MCF 10A (cell line): ENCODE data around the gene SPTB. TPM values are rescaled to one million over a fixed set of nuclear protein-coding genes. Genes with fewer than 3 reads are reported as not detected.

Experiments
- BruUV-seq: library from RNA; stranded (reverse); fragments of 400-500 nt; replicated peaks from 2 replicates; lab custom pipeline; 2021; lab: Mats Ljungman, UMichigan
- CTCF ChIA-PET: fragments of 300-600 bp; sonication (Branson Sonifier 250); formaldehyde crosslinking; extraction: SDS; loops from one replicate; lab custom pipeline; 2021; ENCODE audit warnings: antibody characterized with exemption, inconsistent platforms; lab: Yijun Ruan, JAX
- POLR2A ChIA-PET: fragments of 300-600, 350-650 bp; sonication (Branson Sonifier 250); formaldehyde crosslinking; extraction: SDS; loops from one replicate; lab custom pipeline; 2020; ENCODE audit warnings: antibody characterized with exemption, inconsistent platforms; lab: Yijun Ruan, JAX
- DNase-seq: peaks from one replicate; pipeline ENCODE4 v3.0.0-alpha.2; 2018; ENCODE audit not compliant: unreplicated experiment
- H3K27ac Mint-ChIP-seq: one replicate; pipeline ENCODE4 v1.8.0; 2022; ENCODE audit warnings: mild to moderate bottlenecking, low read depth, mixed read lengths; ENCODE audit not compliant: unreplicated experiment
- H3K27me3 Mint-ChIP-seq: one replicate; pipeline ENCODE4 v1.8.0; 2022; ENCODE audit warnings: mixed read lengths; ENCODE audit not compliant: insufficient read depth, unreplicated experiment
- H3K36me3 Mint-ChIP-seq: one replicate; pipeline ENCODE4 v1.8.0; 2022; ENCODE audit warnings: mild to moderate bottlenecking, moderate library complexity, mixed read lengths; ENCODE audit not compliant: insufficient read depth, unreplicated experiment
- H3K4me1 Mint-ChIP-seq: one replicate; pipeline ENCODE4 v1.8.0; 2022; ENCODE audit warnings: mixed read lengths; ENCODE audit not compliant: insufficient read depth, unreplicated experiment
- H3K4me3 Mint-ChIP-seq: one replicate; pipeline ENCODE4 v1.8.0; 2022; ENCODE audit warnings: mild to moderate bottlenecking, moderate library complexity, mixed read lengths; ENCODE audit not compliant: unreplicated experiment
- H3K9me3 Mint-ChIP-seq: one replicate; pipeline ENCODE4 v1.8.0; 2022; ENCODE audit warnings: mixed read lengths; ENCODE audit not compliant: unreplicated experiment
- CTCF ChIP-seq: fragments of 200-600 bp; IDR thresholded peaks from one replicate; pipeline ENCODE4 v1.8.0; 2022; ENCODE audit warnings: antibody characterized with exemption, mild to moderate bottlenecking; ENCODE audit not compliant: unreplicated experiment
- intact Hi-C: fragments of 100-400 bp; cut with micrococcal nuclease; formaldehyde crosslinking; loops from 2 replicates; pipeline ENCODE4 v1.14.1; 2022
- total RNA-seq: library from RNA; stranded (reverse); gene quantifications from 2 replicates; pipeline ENCODE4 v1.2.3, GENCODE V29; 2022

SPTB gene
- total RNA-seq, 1 experiment from 2014 or later, result 1.3 TPM

- CTCF ChIA-PET, result interaction anchor here (0.7 to 4.6 kb wide), 10 partner anchors 11 to 58 kb away, joined by 3 to 40 read pairs (median 4); no protein-coding TSS in a partner anchor
- no TSS peak for BruUV-seq
- intact Hi-C loops, result loop anchor here (2.0 kb wide), 2 partner anchors 14 to 56 kb away; no protein-coding TSS in a partner anchor
- Mint-ChIP-seq H3K4me3 (peak overlapping the region; percentile 81), H3K9me3 (no peaks in the 10 kb centered on the region), H3K36me3 (peaks cover 15% of the 10 kb centered on the region), H3K4me1 (peaks cover 64% of the 10 kb centered on the region), H3K27ac (peak overlapping the region; percentile 76), H3K27me3 (no peaks in the 10 kb centered on the region)
- TF ChIP-seq CTCF, result no peak
- POLR2A ChIA-PET, result interaction anchor here (1.1 to 11.2 kb wide), 12 partner anchors 14 to 204 kb away, joined by 3 to 386 read pairs (median 12); partner anchors contain the start of gene ZBTB1
- no peak for DNase-seq
Observed at GRCh38 chr14:64706593-64707193, 173.0 kb downstream of the SPTB start.

DNA sequence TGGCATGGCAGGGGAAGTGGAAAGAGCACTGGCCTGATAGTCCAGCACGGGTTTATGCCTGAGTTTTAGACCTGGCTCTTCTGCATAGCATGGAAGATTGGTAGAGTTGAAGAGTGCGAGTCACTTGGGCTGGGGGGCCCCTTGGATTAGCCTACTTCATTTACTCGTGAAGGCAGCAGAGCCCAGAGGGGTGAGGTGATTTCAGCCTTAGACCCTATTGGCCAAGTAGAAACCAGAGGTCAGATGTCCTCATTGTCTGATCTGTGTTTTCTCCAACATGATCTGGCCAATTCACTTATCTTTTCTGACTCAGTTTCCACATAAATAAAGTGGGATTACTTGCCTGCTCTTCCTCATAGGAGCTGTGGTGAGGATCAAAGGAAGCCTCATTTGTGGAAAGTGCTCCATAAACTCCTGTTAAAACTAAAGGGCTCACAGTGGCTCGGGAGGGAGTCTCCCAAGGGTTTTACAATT, 173.6 kb downstream of the SPTB start:
- Mint-ChIP-seq H3K27me3 (no peaks in the 10 kb centered on the region), H3K27ac (peak overlapping the region; percentile 49), H3K4me3 (peak overlapping the region; percentile 81), H3K4me1 (peaks cover 64% of the 10 kb centered on the region), H3K36me3 (peaks cover 10% of the 10 kb centered on the region), H3K9me3 (no peaks in the 10 kb centered on the region)
- DNase-seq, result no peak
- no TSS peak for BruUV-seq
- no peak for TF ChIP-seq CTCF
- POLR2A ChIA-PET, result interaction anchor here (1.4 to 11.2 kb wide), 11 partner anchors 13 to 204 kb away, joined by 3 to 386 read pairs (median 20); partner anchors contain the start of gene ZBTB1
- intact Hi-C loops, result loop anchor here (2.0 kb wide), 2 partner anchors 15 to 57 kb away; no protein-coding TSS in a partner anchor
- CTCF ChIA-PET, result interaction anchor here (0.6 to 4.6 kb wide), 11 partner anchors 14 to 205 kb away, joined by 3 to 40 read pairs (median 4); no protein-coding TSS in a partner anchor

DNA sequence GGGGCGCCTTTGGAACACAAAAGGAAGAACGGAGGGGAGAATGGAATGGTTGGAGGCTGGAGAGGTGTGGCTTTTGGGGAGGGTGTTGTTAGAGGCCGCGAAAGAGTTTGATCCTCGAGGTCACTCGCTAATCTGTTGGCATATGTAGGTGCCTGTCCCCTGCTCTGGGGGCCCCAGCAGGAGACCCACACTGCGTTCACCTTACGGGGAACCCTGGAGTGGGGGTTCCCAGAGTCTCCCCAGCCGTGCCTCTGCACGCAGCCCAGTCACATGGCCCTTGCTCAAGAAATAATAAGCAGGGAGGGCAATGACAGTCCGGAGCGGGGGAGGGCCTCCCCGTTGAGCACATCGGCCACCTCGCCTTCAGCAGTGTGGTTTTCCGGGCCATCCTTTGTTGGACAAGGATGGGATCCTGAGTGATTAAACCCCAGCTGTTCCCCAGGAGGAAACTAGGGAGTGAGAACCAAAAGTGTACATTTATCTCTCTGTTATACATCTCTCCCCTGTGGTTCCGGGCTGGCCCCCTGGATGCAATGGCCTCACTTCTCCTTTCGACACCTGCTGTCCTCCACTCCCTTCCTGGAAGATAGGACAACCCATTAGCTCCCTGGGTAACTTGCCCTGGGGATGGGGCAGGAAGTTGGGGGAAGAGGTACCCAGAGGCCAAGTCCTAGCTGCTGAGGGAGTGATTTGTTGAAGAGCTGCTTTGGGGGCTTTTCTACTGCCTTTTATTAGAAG, 174.2 kb downstream of the SPTB start:
- TSS peak; percentile 37 for BruUV-seq
- peak overlapping the region; percentile 49 for H3K27ac Mint-ChIP-seq
- ChIA-PET CTCF (interaction anchor here (0.6 to 4.6 kb wide), 12 partner anchors 13 to 219 kb away, joined by 3 to 40 read pairs (median 4); no protein-coding TSS in a partner anchor), POLR2A (interaction anchor here (0.7 to 11.2 kb wide), 15 partner anchors 12 to 203 kb away, joined by 3 to 386 read pairs (median 11); partner anchors contain the start of gene ZBTB1)
- no peaks in the 10 kb centered on the region for H3K9me3 Mint-ChIP-seq
- peaks cover 64% of the 10 kb centered on the region for H3K4me1 Mint-ChIP-seq
- peak overlapping the region; percentile 81 for H3K4me3 Mint-ChIP-seq
- no peaks in the 10 kb centered on the region for H3K27me3 Mint-ChIP-seq
- DNase-seq, result no peak
- intact Hi-C loops, result loop anchor here (1.0 to 2.0 kb wide), 4 partner anchors 15 to 57 kb away; no protein-coding TSS in a partner anchor
- TF ChIP-seq CTCF, result no peak
- peaks cover 9% of the 10 kb centered on the region for H3K36me3 Mint-ChIP-seq
